H1 (cell line): ENCODE data around the gene KIF5A. TPM values are rescaled to one million over a fixed set of nuclear protein-coding genes. Genes with fewer than 3 reads are reported as not detected.

Experiments used
- CTCF ChIA-PET: fragments of 300-600 bp; sonication (Branson Sonifier 250); formaldehyde crosslinking; loops from one replicate; lab custom pipeline; 2021; ENCODE audit not compliant: partially characterized antibody; lab: Charles Lee
- POLR2A ChIA-PET: fragments of 300-600 bp; sonication (Branson Sonifier 250); formaldehyde crosslinking; loops from one replicate; lab custom pipeline; 2021; ENCODE audit warnings: inconsistent platforms; ENCODE audit not compliant: partially characterized antibody; lab: Charles Lee
- DNase-seq, 2 experiments: peaks; one replicate each; pipeline versions ENCODE4 v3.0.0 to v3.0.0-alpha.2; 2010 to 2022; ENCODE audit warnings: low spot score in 2 of 2, low read depth in 1 of 2, mixed read lengths in 1 of 2
- FAIRE-seq: peaks from 2 replicates; lab custom pipeline; 2011; peaks lifted over from hg19 to GRCh38; lab: Jason Lieb, UNC
- H2AFZ ChIP-seq: 2 replicates; pipeline ENCODE4 v1.8.1; 2012; ENCODE audit warnings: low read length, inconsistent platforms
- H2AK5ac ChIP-seq: 2 replicates; pipeline ENCODE4 v1.6.1; 2013; ENCODE audit warnings: low read depth, low read length
- H2BK120ac ChIP-seq: replicated peaks from 2 replicates; pipeline ENCODE3; 2013; ENCODE audit warnings: low read depth, low read length, inconsistent platforms
- H2BK12ac ChIP-seq: 2 replicates; pipeline ENCODE4 v1.6.1; 2013; ENCODE audit warnings: low read depth, low read length
- H2BK15ac ChIP-seq: 2 replicates; pipeline ENCODE4 v1.6.1; 2013; ENCODE audit warnings: low read length
- H2BK20ac ChIP-seq: 2 replicates; pipeline ENCODE4 v1.6.1; 2013; ENCODE audit warnings: low read length
- H2BK5ac ChIP-seq: 2 replicates; pipeline ENCODE4 v1.6.1; 2013; ENCODE audit warnings: low read depth, low read length
- H3K14ac ChIP-seq: 2 replicates; pipeline ENCODE4 v1.6.1; 2013; ENCODE audit warnings: inconsistent platforms; ENCODE audit not compliant: insufficient read length
- H3K18ac ChIP-seq: 2 replicates; pipeline ENCODE4 v1.6.1; 2013; ENCODE audit warnings: low read length; ENCODE audit errors: extremely low read depth
- H3K23ac ChIP-seq: 2 replicates; pipeline ENCODE4 v1.6.1; 2013; ENCODE audit warnings: inconsistent platforms; ENCODE audit not compliant: insufficient read length
- H3K23me2 ChIP-seq: 2 replicates; pipeline ENCODE4 v1.6.1; 2013; ENCODE audit warnings: low read depth, low read length
- H3K27ac ChIP-seq: 2 replicates; pipeline ENCODE4 v1.6.1; 2011; ENCODE audit warnings: low read depth, low read length, inconsistent platforms
- H3K27me3 ChIP-seq, 4 experiments: replicated peaks in 1 of 4; 1 replicate in 1 of 4; 2 replicates in 3 of 4; pipeline versions ENCODE4 v1.6.1 to v1.8.1; 2011 to 2013; ENCODE audit warnings: low read length in 3 of 4, mild to moderate bottlenecking in 3 of 4, inconsistent platforms in 2 of 4, mixed read lengths in 2 of 4, moderate library complexity in 1 of 4; ENCODE audit not compliant: control insufficient read depth in 3 of 4, insufficient read depth in 3 of 4; ENCODE audit errors: extremely low read depth in 1 of 4
- H3K36me3 ChIP-seq, 4 experiments: 2 replicates each; pipeline versions ENCODE4 v1.6.1 to v1.8.1; 2011 to 2013; ENCODE audit warnings: mild to moderate bottlenecking in 4 of 4, low read length in 3 of 4, moderate library complexity in 2 of 4, control low read depth in 1 of 4, inconsistent platforms in 1 of 4; ENCODE audit not compliant: insufficient read depth in 4 of 4, control insufficient read depth in 2 of 4
- H3K4ac ChIP-seq: replicated peaks from 2 replicates; pipeline ENCODE3; 2013; ENCODE audit warnings: low read length, low read depth, mixed read lengths, inconsistent platforms; ENCODE audit not compliant: insufficient read length
- H3K4me1 ChIP-seq, 4 experiments: replicated peaks in 1 of 4; 1 replicate in 1 of 4; 2 replicates in 3 of 4; pipeline versions ENCODE4 v1.6.1 to v1.8.1; 2011 to 2013; ENCODE audit warnings: low read length in 3 of 4, inconsistent platforms in 2 of 4, mixed read lengths in 1 of 4; ENCODE audit not compliant: insufficient read depth in 4 of 4, control insufficient read depth in 3 of 4
- H3K4me2 ChIP-seq, 2 experiments: 2 replicates each; pipeline versions ENCODE4 v1.6.1 to v1.8.1; 2011 to 2013; ENCODE audit warnings: low read depth in 2 of 2, low read length in 2 of 2, control low read depth in 1 of 2, inconsistent platforms in 1 of 2, mild to moderate bottlenecking in 1 of 2; ENCODE audit not compliant: insufficient read depth in 1 of 2
- H3K4me3 ChIP-seq, 4 experiments: fragments of 200-600, 300-600 bp in 1 of 4; sonication (generic), shearing (Covaris generic), sonication (Bioruptor Twin) in 1 of 4; 2 replicates each; pipeline versions ENCODE4 v1.5.1 to v1.8.1; 2011 to 2016; ENCODE audit warnings: low read length in 4 of 4, low read depth in 3 of 4, control low read depth in 2 of 4, inconsistent platforms in 2 of 4, mild to moderate bottlenecking in 2 of 4, mixed read lengths in 1 of 4, moderate library complexity in 1 of 4; ENCODE audit not compliant: insufficient read depth in 2 of 4; ENCODE audit errors: extremely low read depth in 1 of 4
- H3K56ac ChIP-seq: replicated peaks from 2 replicates; pipeline ENCODE3; 2013; ENCODE audit warnings: low read depth, mild to moderate bottlenecking, mixed read lengths, low read length, inconsistent platforms; ENCODE audit not compliant: insufficient read length
- H3K79me1 ChIP-seq: 2 replicates; pipeline ENCODE4 v1.6.1; 2013; ENCODE audit warnings: low read depth, low read length, control low read depth
- H3K79me2 ChIP-seq, 2 experiments: 2 replicates each; pipeline versions ENCODE4 v1.6.1 to v1.8.1; 2012 to 2013; ENCODE audit warnings: low read length in 2 of 2, mild to moderate bottlenecking in 2 of 2, inconsistent platforms in 1 of 2; ENCODE audit not compliant: insufficient read depth in 2 of 2, control insufficient read depth in 1 of 2
- H3K9ac ChIP-seq, 4 experiments: replicated peaks in 1 of 4; 1 replicate in 1 of 4; 2 replicates in 3 of 4; pipeline versions ENCODE4 v1.6.1 to v1.8.1; 2011 to 2013; ENCODE audit warnings: low read depth in 3 of 4, low read length in 3 of 4, control low read depth in 2 of 4, mild to moderate bottlenecking in 2 of 4, moderate library complexity in 2 of 4, inconsistent platforms in 1 of 4; ENCODE audit errors: extremely low read depth in 1 of 4
- H3K9me3 ChIP-seq, 2 experiments: 2 replicates each; pipeline versions ENCODE4 v1.6.1 to v1.8.1; 2012 to 2013; ENCODE audit warnings: mild to moderate bottlenecking in 2 of 2, moderate library complexity in 2 of 2, control low read depth in 1 of 2, inconsistent platforms in 1 of 2, low read depth in 1 of 2, low read length in 1 of 2, mixed read lengths in 1 of 2; ENCODE audit not compliant: insufficient read depth in 2 of 2
- H4K20me1 ChIP-seq, 2 experiments: replicated peaks in 1 of 2; 2 replicates each; pipeline versions ENCODE3 to v1.8.1; 2011 to 2013; ENCODE audit warnings: inconsistent platforms in 2 of 2, low read length in 2 of 2, mild to moderate bottlenecking in 1 of 2; ENCODE audit not compliant: insufficient read depth in 2 of 2, control insufficient read depth in 1 of 2
- H4K5ac ChIP-seq: 2 replicates; pipeline ENCODE4 v1.6.1; 2013; ENCODE audit warnings: low read length, low read depth, mixed read lengths, inconsistent platforms; ENCODE audit not compliant: insufficient read length
- H4K8ac ChIP-seq: 2 replicates; pipeline ENCODE4 v1.8.0; 2013; ENCODE audit warnings: mild to moderate bottlenecking, moderate library complexity, low read length, inconsistent platforms; ENCODE audit not compliant: insufficient read depth; ENCODE audit errors: extremely low read depth
- H4K91ac ChIP-seq: replicated peaks from 2 replicates; pipeline ENCODE3; 2013; ENCODE audit warnings: low read length, mixed read lengths, inconsistent platforms; ENCODE audit not compliant: insufficient read length
- WGBS, 2 experiments: shearing (Covaris generic) in 1 of 2; methylation state at CpG; one replicate each; pipeline versions ENCODE4 v1.1.6 to v1.1.7; 2013 to 2015; ENCODE audit warnings: low lambda C conversion rate in 2 of 2, mixed read lengths in 2 of 2, inconsistent platforms in 1 of 2, low coverage in 1 of 2, missing lambda C conversion rate in 1 of 2; ENCODE audit not compliant: insufficient replicate concordance in 2 of 2, insufficient coverage in 1 of 2, insufficient read length in 1 of 2; ENCODE audit errors: extremely low coverage in 1 of 2, missing lambda C conversion rate in 1 of 2; 5-methylcytosine and 5-hydroxymethylcytosine counted together
- polyA plus RNA-seq, 7 experiments: library from polyadenylated mRNA; depleted of rRNA in 3 of 7; stranded (reverse) in 5 of 7; unstranded in 2 of 7; fragments of >200 nt in 5 of 7; fragments of 200-250 nt in 2 of 7; gene quantifications; 1 replicate in 5 of 7; 2 replicates in 1 of 7; 4 replicates in 1 of 7; pipeline versions ENCODE4 v1.2.1 to v1.2.3, GENCODE V29; 2011 to 2013; ENCODE audit warnings: missing spikeins in 2 of 7, mixed read lengths in 2 of 7
- total RNA-seq: library from RNA; stranded (reverse); fragmentation: NEBNext Ultra II Directional; extraction: Animal tissue kit (Norgen Biotek cat#: 25700); gene quantifications from 2 replicates; pipeline ENCODE4 v1.2.1, GENCODE V29; 2021

Gene KIF5A
- total and polyA plus RNA-seq, 2 of the 8 experiments (the other 6 are each of a cell fraction or from before 2014, with no cell fraction given) = 10.7 to 21.9 TPM

- no peak overlapping the region for H3K4me3 ChIP-seq
- no peak overlapping the region for H3K56ac ChIP-seq
- no peaks in the 10 kb centered on the region for H3K79me1 ChIP-seq
- FAIRE-seq (no peak), DNase-seq (no peak)
- peaks cover 12% of the 10 kb centered on the region for H3K23me2 ChIP-seq
- no peak overlapping the region for H3K23ac ChIP-seq
- no peak overlapping the region for H3K18ac ChIP-seq
- H2AFZ ChIP-seq = no peak overlapping the region
- 95% methylated on average over 11 of the region's 11 CpGs; no CpG with 5 or more reads in 1 of the 2 experiments for WGBS, 2 experiments
- H2BK20ac ChIP-seq = no peak overlapping the region
- no peak overlapping the region for H3K9ac ChIP-seq
- no peak overlapping the region for H3K14ac ChIP-seq
- H2BK12ac ChIP-seq = no peak overlapping the region
- peaks cover 46 to 72% (median 57%) of the 10 kb centered on the region in 4 experiments for H3K36me3 ChIP-seq
- H4K8ac ChIP-seq = no peak overlapping the region
- H3K27me3 ChIP-seq = no peaks in the 10 kb centered on the region
- H2BK120ac ChIP-seq = no peak overlapping the region
- no peak overlapping the region for H2AK5ac ChIP-seq
- H3K79me2 ChIP-seq = peaks cover 0 to 20% of the 10 kb centered on the region in 2 experiments; a peak in 2 of 4 replicates
- no peak overlapping the region; a peak in 1 of 4 replicates for H3K4me2 ChIP-seq
- H2BK15ac ChIP-seq = no peak overlapping the region
- CTCF ChIA-PET = interaction anchor here (0.6 to 1.5 kb wide), 5 partner anchors 18 to 41 kb away, joined by 3 to 5 read pairs (median 3); no protein-coding TSS in a partner anchor
- H4K20me1 ChIP-seq = peaks cover 7 to 17% of the 10 kb centered on the region in 2 experiments
- POLR2A ChIA-PET = interaction anchor here (0.7 to 6.0 kb wide), 11 partner anchors 8 to 284 kb away, joined by 3 to 55 read pairs (median 6); partner anchors contain the start of gene DCTN2
- no peak overlapping the region for H3K4ac ChIP-seq
- no peak overlapping the region for H2BK5ac ChIP-seq
- peaks cover 3 to 11% (median 8%) of the 10 kb centered on the region in 4 experiments for H3K4me1 ChIP-seq
- peak overlapping the region; percentile 35; the same call in 1 of the 2 replicates for H3K27ac ChIP-seq
- H4K91ac ChIP-seq = no peak overlapping the region
- H3K9me3 ChIP-seq = no peaks in the 10 kb centered on the region
- H4K5ac ChIP-seq = no peak overlapping the region
Observed at GRCh38 chr12:57516617-57517153, 33.2 kb upstream of the KIF5A start.
